GM20431 (cell line): ENCODE data around the gene HIVEP3.

Source experiments
- in situ Hi-C: fragments of 300-500 bp; cut with MseI, MboI; formaldehyde crosslinking; loops from one replicate; pipeline ENCODE4 v1.15.0; 2020; ENCODE audit warnings: low sequenced_read_pairs; ENCODE audit not compliant: unreplicated experiment

HIVEP3 gene

GRCh38 chr1:41615316-41615715 lies 303.4 kb downstream of the HIVEP3 start:
- in situ Hi-C loops = no loop called here

GRCh38 chr1:41614818-41615217 lies 303.9 kb downstream of the HIVEP3 start:
- in situ Hi-C loops = no loop called here

- in situ Hi-C loops = no loop called here
Observed at GRCh38 chr1:41613689-41614574, 304.8 kb downstream of the HIVEP3 start.

GRCh38 chr1:41612953-41613352 lies 305.8 kb downstream of the HIVEP3 start:
- in situ Hi-C loops = no loop called here

GRCh38 chr1:41611932-41612450 lies 306.7 kb downstream of the HIVEP3 start:
- in situ Hi-C loops = no loop called here

GRCh38 chr1:41611068-41611931 lies 307.4 kb downstream of the HIVEP3 start:
- in situ Hi-C loops = no loop called here

GRCh38 chr1:41610361-41610760 lies 308.4 kb downstream of the HIVEP3 start:
- in situ Hi-C loops = no loop called here

GRCh38 chr1:41609166-41609883 lies 309.4 kb downstream of the HIVEP3 start:
- in situ Hi-C loops = no loop called here

- in situ Hi-C loops = no loop called here
Observed at GRCh38 chr1:41608211-41608610, 310.5 kb downstream of the HIVEP3 start.

GRCh38 chr1:41607808-41608207 lies 310.9 kb downstream of the HIVEP3 start:
- in situ Hi-C loops = no loop called here

GRCh38 chr1:41599912-41600311 lies 318.8 kb downstream of the HIVEP3 start:
- in situ Hi-C loops = loop anchor here (10.0 to 25.0 kb wide), 2 partner anchors 55 to 162 kb away; no protein-coding TSS in a partner anchor

- in situ Hi-C loops = loop anchor here (10.0 to 25.0 kb wide), 2 partner anchors 56 to 164 kb away; no protein-coding TSS in a partner anchor
Observed at GRCh38 chr1:41598325-41598724, 320.4 kb downstream of the HIVEP3 start.

- in situ Hi-C loops = loop anchor here (10.0 to 25.0 kb wide), 2 partner anchors 62 to 170 kb away; no protein-coding TSS in a partner anchor
Observed at GRCh38 chr1:41592451-41593125, 326.1 kb downstream of the HIVEP3 start.

GRCh38 chr1:41591891-41592290 lies 326.8 kb downstream of the HIVEP3 start:
- in situ Hi-C loops = loop anchor here (10.0 to 25.0 kb wide), 2 partner anchors 63 to 170 kb away; no protein-coding TSS in a partner anchor

- in situ Hi-C loops = loop anchor here (10.0 to 25.0 kb wide), 2 partner anchors 64 to 172 kb away; no protein-coding TSS in a partner anchor
Observed at GRCh38 chr1:41590331-41590730, 328.4 kb downstream of the HIVEP3 start.

- in situ Hi-C loops = loop anchor here (25.0 kb wide), 1 partner anchor 173 kb away; no protein-coding TSS in a partner anchor
Observed at GRCh38 chr1:41589395-41589794, 329.3 kb downstream of the HIVEP3 start.

GRCh38 chr1:41588334-41588875 lies 330.3 kb downstream of the HIVEP3 start:
- in situ Hi-C loops = loop anchor here (25.0 kb wide), 1 partner anchor 174 kb away; no protein-coding TSS in a partner anchor

GRCh38 chr1:41587791-41588190 lies 330.9 kb downstream of the HIVEP3 start:
- in situ Hi-C loops = loop anchor here (25.0 kb wide), 1 partner anchor 175 kb away; no protein-coding TSS in a partner anchor
